Prostate gland (tissue), 2 donors: Measurements from ENCODE around the gene THAP6. TPM values are rescaled to one million over a fixed set of nuclear protein-coding genes. Genes with fewer than 3 reads are reported as not detected.

Source experiments
- DNase-seq: peaks from one replicate; pipeline ENCODE4 v3.0.0-alpha.2; 2019; ENCODE audit warnings: low spot score
- H3K27ac ChIP-seq, 2 donors: fragments of 200-600 bp; sonication (generic); 2 replicates each; pipeline ENCODE4 v1.5.1; 2017 to 2019
- H3K27me3 ChIP-seq: fragments of 200-600 bp; sonication (generic); replicated peaks from 2 replicates; pipeline ENCODE4 v1.5.1; 2019; ENCODE audit not compliant: insufficient read depth
- H3K36me3 ChIP-seq, 2 donors: fragments of 200-600 bp; sonication (generic); 1 replicate in 1 of 2; 2 replicates in 1 of 2; pipeline versions ENCODE4 v1.5.1 to v1.8.1; 2017 to 2019
- H3K4me1 ChIP-seq: fragments of 200-600 bp; sonication (generic); replicated peaks from 2 replicates; pipeline ENCODE4 v1.5.1; 2019
- H3K4me3 ChIP-seq, 2 donors: fragments of 200-600 bp; sonication (generic); 2 replicates each; pipeline ENCODE4 v1.5.1; 2017 to 2019
- H3K9me3 ChIP-seq: fragments of 200-600 bp; sonication (generic); 2 replicates; pipeline ENCODE4 v1.5.1; 2017
- POLR2A ChIP-seq: fragments of 450-650 bp; IDR thresholded peaks from one replicate; pipeline ENCODE4 v1.6.1; 2016; ENCODE audit warnings: antibody characterized with exemption, mild to moderate bottlenecking
- POLR2AphosphoS5 ChIP-seq: sonication (generic); formaldehyde crosslinking; IDR thresholded peaks from one replicate; pipeline ENCODE4 v1.6.1; 2017; ENCODE audit warnings: antibody characterized with exemption
- WGBS: methylation state at CpG from one replicate; pipeline ENCODE4 v1.1.5; 2018; 5-methylcytosine and 5-hydroxymethylcytosine counted together
- intact Hi-C: fragments of 100-400 bp; cut with DNase I; formaldehyde crosslinking; loops from one replicate; pipeline ENCODE4 v1.14.2; 2022
- total RNA-seq, 2 donors: library from RNA; depleted of rRNA; stranded (reverse); fragments of >200 nt; gene quantifications; one replicate each; pipeline ENCODE4 v1.1.0, GENCODE V29; 2016
- TF ChIP-seq, protein P1 (sequence below), 4 experiments: fragments of 200-600 bp in 2 of 4; fragments of 450-650 bp in 2 of 4; sonication (generic) in 2 of 4; IDR thresholded peaks; 1 replicate in 3 of 4; 2 replicates in 1 of 4; pipeline ENCODE4 v1.5.1; 2016 to 2019; ENCODE audit warnings: antibody characterized with exemption in 4 of 4, mild to moderate bottlenecking in 2 of 4, moderate library complexity in 2 of 4

The THAP6 gene
- total RNA-seq, 2 donors from 2014 or later: 20.7 to 24.1 TPM

DNA sequence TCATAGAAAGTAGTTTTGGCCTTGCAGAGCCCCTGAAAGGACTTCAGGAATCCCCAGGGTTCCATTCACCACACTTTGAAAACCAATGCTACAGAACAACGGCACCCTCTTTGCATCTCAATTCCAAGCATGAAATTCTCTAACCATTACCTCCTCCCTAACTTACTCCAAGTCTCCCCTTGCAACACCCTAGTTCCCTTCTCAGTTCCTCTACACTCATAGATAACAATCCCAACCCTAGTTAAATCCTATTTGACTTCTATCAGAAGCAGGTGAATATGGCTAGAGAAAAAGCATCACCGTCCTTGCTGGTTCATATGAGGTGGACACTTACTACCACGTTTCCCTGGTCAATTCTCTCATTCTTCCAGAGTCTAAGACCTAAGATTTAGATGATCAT, 2.4 kb upstream of the THAP6 start:
- intact Hi-C loops: no loop called here
- no peak overlapping the region for H3K4me3 ChIP-seq
- H3K4me1 ChIP-seq: no peaks in the 10 kb centered on the region
- no peaks in the 10 kb centered on the region for H3K27me3 ChIP-seq
- no peak overlapping the region for H3K27ac ChIP-seq
- no peak for DNase-seq
- 61% methylated on average over 3 of the region's 3 CpGs for WGBS
- H3K9me3 ChIP-seq: no peaks in the 10 kb centered on the region
- no peaks in the 10 kb centered on the region for H3K36me3 ChIP-seq
- TF ChIP-seq POLR2A (no peak), POLR2AphosphoS5 (no peak)
- TF ChIP-seq, protein P1, sequence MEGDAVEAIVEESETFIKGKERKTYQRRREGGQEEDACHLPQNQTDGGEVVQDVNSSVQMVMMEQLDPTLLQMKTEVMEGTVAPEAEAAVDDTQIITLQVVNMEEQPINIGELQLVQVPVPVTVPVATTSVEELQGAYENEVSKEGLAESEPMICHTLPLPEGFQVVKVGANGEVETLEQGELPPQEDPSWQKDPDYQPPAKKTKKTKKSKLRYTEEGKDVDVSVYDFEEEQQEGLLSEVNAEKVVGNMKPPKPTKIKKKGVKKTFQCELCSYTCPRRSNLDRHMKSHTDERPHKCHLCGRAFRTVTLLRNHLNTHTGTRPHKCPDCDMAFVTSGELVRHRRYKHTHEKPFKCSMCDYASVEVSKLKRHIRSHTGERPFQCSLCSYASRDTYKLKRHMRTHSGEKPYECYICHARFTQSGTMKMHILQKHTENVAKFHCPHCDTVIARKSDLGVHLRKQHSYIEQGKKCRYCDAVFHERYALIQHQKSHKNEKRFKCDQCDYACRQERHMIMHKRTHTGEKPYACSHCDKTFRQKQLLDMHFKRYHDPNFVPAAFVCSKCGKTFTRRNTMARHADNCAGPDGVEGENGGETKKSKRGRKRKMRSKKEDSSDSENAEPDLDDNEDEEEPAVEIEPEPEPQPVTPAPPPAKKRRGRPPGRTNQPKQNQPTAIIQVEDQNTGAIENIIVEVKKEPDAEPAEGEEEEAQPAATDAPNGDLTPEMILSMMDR (IDR thresholded peaks at IDR 0.05): no peak

DNA sequence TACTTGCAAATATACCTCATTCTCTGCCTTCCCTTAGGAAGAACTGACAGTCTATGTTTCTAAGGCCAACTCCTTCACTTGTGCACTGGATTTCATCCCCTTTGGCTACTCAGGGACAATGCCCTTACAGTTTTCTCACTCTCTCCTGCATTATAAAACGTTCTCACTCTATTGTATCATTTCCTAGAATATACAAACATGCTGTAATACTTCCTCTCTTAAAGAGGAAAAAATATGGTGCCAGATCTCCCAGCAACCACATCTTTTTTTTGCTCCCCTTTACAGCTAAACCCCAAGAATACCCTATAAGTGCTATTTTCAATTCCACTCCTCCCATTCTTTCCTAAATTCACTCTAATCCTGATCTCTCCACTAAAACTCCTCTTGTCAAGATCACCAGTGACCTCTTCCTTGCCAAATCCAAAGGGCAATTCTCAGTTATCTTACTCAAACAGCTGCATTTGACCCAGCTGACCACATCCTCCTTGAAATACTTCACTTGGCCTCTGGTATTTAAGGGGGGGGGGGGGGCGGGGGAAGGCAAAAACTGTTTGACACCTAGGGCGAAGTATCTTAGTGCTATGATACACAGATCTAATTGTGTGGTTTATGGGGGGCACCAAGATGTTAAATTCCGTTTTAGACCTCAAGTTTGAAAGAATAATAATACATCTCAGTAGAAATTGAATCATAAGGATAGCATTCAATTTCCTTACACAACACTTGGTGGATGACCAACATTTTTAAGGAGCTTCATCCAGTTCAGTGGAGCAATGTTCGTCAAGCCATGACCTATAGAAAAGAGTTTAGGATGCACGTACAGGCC, 1.7 kb upstream of the THAP6 start:
- Histone ChIP-seq H3K4me1 (no peaks in the 10 kb centered on the region), H3K36me3 (no peaks in the 10 kb centered on the region), H3K4me3 (peak overlapping the region; percentile 70 to 75), H3K9me3 (no peaks in the 10 kb centered on the region), H3K27me3 (no peaks in the 10 kb centered on the region), H3K27ac (no peak overlapping the region)
- TF ChIP-seq POLR2AphosphoS5: no peak
- TF ChIP-seq, protein P1 (IDR thresholded peaks at IDR 0.05): no peak
- no peak for TF ChIP-seq POLR2A
- WGBS: 62% methylated on average over 6 of the region's 6 CpGs
- no peak for DNase-seq
- intact Hi-C loops: no loop called here

GRCh38 chr4:75513526-75514130, 645 bp upstream of the THAP6 start:
- DNase-seq: peak; percentile 4
- Histone ChIP-seq H3K4me3 (peak overlapping the region; percentile 70 to 75), H3K27ac (peak overlapping the region; percentile 97 to 98), H3K27me3 (no peaks in the 10 kb centered on the region), H3K9me3 (no peaks in the 10 kb centered on the region), H3K36me3 (no peaks in the 10 kb centered on the region), H3K4me1 (no peaks in the 10 kb centered on the region)
- WGBS: under 1% methylated on average over 12 of the region's 12 CpGs
- no peak for TF ChIP-seq POLR2AphosphoS5
- TF ChIP-seq, protein P1 (IDR thresholded peaks at IDR 0.05): no peak
- no peak for TF ChIP-seq POLR2A
- intact Hi-C loops: loop anchor here (1.0 kb wide), 1 partner anchor 579 kb away; no protein-coding TSS in a partner anchor

DNA sequence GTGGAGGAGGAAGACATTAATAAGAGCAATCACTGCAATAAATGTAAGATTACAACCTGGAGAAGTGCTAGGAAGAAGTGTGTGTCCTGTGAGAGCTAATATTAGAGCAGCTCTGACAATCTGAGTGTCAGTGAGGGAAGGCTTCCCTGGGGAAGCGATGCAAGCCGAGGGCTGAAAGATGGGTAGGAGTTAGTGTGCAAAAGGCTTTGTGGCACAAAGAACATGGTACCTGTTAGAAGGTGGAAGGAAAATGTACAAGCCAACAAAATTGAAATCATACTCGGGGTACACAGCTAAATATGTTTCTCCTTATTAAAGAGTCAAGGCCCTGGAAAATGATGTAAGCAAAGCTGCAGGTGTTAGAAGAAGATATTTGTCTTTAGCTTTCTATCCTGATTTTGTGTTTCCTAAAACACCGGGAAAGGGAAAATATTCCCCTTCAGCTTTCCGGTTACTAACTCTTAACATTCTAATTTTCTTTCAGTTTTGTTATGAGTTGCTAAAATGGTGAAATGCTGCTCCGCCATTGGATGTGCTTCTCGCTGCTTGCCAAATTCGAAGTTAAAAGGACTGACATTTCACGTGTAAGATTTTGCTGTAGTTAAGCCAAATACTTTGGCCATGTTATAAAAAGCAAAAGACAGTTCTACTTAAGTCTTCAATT, 808 bp downstream of the THAP6 start:
- Histone ChIP-seq H3K4me1 (no peaks in the 10 kb centered on the region), H3K9me3 (no peaks in the 10 kb centered on the region), H3K36me3 (no peaks in the 10 kb centered on the region), H3K27ac (peak overlapping the region; percentile 97 to 98), H3K27me3 (no peaks in the 10 kb centered on the region), H3K4me3 (peak overlapping the region; percentile 70 to 75)
- WGBS: 41% methylated on average over 9 of the region's 9 CpGs
- no peak for DNase-seq
- TF ChIP-seq POLR2AphosphoS5 (no peak), POLR2A (no peak)
- TF ChIP-seq, protein P1 (IDR thresholded peaks at IDR 0.05): no peak
- intact Hi-C loops: loop anchor here (1.0 kb wide), 1 partner anchor 581 kb away; no protein-coding TSS in a partner anchor
